HG02571 (cell line): ENCODE measurements around the gene CYP2A7.
"Not testable (repeated sequence)": the region's sequence is repeated elsewhere in the genome, so short reads cannot be mapped to it uniquely, and the experiment has no call there.

ENCODE experiments used
- ATAC-seq: cut with Tn5 transposase; IDR thresholded peaks from one replicate; pipeline ENCODE4 v1.9.1; 2021; ENCODE audit warnings: mild to moderate bottlenecking, moderate library complexity; ENCODE audit not compliant: unreplicated experiment

CYP2A7 gene

DNA sequence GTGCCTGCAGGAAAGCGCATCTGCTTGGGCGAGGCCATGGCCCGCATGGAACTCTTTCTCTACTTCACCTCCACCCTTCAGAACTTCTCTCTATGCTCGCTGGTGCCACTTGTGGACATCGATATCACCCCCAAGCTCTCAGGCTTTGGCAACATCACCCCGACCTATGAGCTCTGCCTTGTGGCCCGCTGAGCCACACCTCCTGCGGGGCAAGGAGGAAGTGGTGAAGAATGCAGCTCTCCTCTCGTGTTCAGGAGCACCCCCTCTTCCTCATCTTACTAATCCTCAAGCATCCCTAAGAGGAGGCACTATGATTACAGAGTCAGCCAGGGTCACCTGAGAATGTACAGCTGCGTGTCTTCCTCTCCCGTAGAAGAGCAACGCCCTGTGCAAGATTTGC is 17.9 kb upstream of the CYP2A7 start:
- ATAC-seq: not testable (repeated sequence)

DNA sequence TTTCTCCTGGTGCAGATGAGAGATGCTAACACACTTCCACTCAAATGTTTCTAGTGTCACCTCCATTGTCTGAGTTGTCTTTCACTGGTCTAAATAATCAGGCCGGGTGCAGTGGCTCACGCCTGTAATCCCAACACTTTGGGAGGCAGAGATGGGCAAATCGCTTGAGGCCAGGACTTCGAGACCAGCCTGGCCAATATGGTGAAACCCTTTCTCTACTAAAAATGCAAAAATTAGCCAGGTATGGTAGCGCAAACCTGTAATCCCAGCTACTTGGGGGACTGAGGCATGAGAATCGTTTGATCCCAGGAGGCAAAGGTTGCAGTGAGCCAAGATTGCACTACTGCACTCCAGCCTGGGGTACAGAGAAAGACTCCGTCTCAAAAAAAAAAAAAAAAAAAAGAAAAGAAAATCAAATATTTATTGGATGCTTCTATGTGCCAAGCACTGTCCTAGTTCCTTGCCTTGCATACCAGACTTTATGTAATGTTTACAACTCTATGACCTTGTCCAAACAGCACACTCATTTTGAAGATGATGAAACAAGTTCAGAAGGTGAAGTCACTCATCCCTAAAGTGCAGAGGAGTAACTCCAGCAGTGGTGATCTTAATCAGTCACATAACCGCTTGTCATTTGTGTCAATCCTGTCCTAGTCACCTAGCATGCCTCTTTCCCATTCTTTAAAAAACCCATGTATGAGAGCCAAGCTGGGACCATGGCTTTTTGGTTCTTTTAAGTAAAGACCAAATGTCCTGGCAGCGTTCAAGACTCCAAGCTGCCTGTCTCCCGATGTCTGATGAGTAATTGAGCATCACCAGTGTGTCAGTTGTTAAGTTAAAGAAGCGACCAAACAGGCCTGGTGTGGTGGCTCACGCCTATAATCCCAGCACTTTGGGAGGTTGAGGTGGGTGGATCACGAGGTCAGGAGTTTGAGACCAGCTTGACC is 15.1 kb upstream of the CYP2A7 start:
- not testable (repeated sequence) for ATAC-seq

DNA sequence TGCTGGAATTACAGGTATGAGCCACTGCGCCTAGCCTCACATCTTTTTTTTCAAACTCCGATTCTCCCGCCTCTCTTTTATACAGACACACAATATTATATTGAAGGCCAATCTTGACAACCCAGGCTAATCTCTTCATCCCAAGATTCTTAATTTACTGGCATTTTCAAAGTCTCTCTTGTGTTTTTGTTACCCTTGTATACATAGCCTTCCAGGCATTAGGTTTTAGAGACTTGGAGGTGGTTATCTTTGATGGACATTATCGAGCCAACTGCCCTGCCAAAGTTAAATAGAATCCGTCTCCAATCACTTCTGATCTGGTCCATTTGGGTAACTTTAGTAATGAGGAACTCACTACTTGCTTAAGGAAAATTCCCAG is 14.4 kb upstream of the CYP2A7 start:
- ATAC-seq: no peak

DNA sequence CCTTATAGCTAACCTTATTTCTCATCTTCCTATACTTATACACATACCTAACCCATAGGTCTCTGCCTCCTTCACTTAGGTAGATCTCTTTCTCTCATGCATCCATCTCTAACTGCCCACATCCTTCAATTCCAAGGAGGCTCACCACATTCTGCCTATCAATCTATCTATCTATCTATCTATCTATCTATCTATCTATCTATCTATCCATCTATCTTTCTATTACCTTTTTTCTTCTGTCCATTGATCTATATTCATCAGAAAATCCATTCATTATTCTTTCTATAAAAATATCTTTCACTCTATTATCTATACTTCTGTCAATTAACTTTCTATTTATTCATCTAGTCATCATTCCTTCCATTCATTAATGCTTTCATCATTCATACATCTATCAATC is 11.1 kb upstream of the CYP2A7 start:
- no peak for ATAC-seq

DNA sequence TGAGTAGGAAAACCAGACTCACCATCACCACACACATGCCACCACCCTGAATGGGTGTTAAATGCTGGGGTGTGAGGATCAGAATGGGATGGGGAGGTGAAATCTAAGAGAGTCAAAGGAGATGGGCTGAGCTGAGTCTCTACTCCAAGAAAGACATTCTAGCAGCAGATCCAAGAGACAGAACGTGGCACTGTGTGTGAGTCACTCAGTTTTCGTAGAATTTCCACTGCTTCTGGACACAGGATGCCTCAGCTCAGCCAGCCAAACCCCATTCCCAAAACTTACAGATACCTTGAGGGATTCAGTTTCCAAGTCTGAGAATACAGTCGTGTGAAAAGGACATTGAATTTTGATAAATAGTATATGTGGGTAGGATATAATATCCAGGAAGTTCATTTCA is 7.3 kb upstream of the CYP2A7 start:
- ATAC-seq: no peak

DNA sequence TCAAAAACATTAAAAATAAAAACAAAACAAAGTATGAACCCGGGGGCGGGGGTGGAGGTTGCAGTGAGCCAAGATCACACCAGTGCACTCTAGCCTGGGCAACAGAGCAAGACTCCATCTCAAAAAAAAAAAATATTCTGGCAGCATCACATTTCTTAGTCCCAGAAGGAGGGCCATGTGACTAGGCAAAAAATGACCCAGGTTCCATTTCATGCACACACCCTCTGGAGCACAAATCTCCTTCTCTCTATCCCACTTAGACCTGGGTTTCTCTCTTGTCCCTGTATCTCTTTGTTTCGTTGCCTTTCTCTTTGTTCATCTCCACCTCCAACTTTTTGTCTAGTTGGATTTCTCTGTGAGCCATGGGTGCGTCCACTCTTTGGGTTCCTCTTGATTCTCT is 6.2 kb upstream of the CYP2A7 start:
- ATAC-seq: no peak

DNA sequence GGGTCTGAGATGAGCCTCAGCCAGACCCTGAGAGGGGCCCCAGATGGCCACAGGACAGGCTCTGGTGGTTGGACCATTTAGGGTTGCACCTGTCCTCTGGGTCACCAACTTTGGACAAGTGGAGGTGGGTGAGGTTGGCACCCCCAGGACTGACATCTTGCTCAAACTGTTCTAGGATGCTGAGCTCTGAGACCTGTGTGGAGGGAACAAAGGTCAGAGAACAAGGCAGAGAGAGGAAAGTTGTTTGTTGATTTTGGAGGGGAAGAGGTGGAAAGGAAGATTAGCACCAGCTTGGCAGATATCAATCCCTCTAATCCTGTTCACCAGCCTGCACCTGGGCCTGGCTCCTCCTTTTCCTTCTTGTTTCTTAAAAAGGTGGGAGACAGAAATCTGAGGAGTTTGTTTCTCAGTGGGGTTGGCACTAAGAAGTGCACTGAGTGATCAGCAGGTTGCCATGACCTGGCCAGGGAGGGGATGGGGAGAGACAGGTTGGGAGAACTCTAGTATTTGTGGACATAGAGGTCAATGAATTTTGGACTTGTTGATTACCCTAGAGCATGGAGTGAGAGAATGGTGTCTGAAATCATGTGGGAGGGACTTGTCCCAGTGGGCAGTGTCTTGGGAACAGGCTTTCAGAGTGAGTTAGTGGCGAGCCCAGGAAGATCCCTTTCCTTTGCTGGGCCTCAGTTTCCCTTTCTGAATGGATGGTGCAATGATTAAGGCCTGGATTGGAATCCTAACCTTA is 2.3 kb upstream of the CYP2A7 start:
- not testable (repeated sequence) for ATAC-seq

DNA sequence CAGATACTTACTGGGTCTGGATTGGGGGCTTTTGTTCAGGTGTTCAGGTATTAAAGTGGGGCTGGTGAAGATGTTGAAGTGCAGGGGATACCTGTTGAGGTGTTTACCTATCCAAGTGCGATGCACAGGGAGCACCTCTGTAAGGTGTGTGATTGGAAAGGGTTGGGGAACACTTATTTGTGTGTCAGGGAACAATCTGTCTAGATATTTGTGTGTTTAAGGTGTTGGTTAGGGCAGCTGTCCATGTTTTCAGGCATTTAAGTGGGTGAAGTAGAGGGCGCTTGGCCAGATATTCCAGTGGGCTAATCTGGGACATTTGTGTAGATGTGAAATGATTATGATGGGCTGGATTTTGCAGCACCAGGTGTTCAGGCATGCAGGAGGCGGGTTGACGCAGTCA is 2.7 kb downstream of the CYP2A7 start:
- ATAC-seq: not testable (repeated sequence)

DNA sequence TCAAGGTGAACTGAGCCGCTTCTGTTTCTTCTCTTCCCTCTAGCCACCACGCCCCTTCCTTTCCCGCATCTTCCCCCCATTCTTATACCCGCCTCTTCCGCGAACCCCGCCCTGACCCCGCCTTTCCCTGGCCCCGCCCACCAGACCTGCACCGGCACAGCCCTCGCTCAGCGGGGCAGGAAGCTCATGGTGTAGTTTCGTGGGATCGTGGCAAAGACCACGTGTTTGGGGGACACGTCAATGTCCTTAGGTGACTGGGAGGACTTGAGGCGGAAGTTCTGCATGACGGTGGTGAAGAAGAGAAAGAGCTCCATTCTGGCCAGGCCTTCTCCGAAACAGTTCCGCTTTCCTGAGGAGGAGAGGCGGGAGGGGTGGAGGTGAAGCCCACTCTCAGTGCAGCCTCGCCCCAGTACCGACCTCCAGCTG is 6.5 kb downstream of the CYP2A7 start:
- not testable (repeated sequence) for ATAC-seq

DNA sequence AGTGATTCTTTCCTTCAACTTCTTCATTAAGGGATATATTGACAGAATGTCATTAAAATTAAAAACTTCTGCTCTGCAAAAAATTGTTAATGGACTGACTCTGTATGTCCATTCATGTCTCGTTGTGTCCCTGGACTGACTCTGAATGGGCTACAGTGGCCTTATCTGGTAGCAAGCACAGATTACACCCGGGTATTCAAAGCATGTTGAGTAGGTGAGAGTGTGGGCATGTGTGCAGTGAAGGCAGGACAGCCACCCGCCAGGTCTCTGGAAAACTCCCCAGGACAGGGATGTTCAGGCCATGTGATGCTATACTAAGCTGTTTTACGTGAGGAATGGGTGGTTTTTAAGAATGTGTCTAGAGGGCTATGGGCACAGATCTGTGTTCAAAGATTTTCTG is 7.2 kb downstream of the CYP2A7 start:
- ATAC-seq: not testable (repeated sequence)

DNA sequence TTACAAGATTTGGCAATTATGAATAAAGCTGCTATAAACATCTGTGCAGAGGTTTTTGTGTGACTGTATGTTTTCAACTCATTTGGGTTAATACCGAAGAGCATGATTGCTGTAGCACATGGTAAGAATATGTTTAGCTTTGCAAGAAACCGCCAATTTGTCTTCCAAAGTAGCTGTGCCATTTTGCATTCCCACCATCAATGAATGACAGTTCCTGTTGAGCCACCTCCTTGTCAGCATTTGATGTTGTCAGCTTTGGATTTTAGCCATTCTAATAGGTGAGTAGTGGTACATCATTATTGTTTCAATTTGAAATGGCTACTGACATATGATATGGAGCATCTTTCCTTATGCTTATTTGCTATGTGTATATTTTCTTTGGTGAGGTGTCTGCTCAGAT is 8.2 kb downstream of the CYP2A7 start:
- ATAC-seq: not testable (repeated sequence)

DNA sequence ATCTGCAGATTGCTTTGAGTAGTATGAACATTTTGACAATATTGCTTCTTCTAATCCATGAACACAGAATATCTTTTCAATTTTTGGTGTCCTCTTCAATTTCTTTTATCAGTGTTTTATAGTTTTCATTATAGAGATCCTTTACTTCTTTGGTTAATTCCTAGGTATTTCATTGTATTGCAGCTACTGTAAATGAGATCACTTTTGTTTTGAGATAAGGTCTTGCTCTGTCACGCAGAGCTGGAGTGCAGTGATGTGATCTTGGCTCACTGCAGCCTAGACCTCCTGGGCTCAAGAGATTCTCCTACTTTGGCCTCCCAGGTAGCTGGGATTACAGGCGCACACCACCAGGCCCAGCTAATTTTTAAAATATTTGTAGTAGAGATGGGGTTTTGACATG is 9.8 kb downstream of the CYP2A7 start:
- no peak for ATAC-seq

DNA sequence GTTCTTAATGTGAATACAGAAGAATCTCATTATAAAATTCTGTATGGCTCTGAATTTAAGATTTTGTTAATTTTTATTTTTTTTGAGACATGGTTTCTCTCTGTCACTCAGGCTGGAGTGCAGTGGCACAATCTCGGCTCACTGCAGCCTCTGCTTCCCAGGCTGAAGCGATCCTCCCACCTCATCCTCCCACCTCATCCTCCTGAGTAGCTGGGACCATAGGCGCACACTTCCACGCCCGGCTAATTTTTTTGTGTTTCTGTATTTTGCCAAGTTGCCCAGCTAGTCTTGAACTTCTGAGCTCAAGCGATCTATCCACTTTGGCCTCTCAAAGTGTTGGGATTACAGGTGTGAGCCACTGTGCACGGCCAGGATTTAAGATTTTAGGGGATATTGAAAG is 14.3 kb downstream of the CYP2A7 start:
- no peak for ATAC-seq

DNA sequence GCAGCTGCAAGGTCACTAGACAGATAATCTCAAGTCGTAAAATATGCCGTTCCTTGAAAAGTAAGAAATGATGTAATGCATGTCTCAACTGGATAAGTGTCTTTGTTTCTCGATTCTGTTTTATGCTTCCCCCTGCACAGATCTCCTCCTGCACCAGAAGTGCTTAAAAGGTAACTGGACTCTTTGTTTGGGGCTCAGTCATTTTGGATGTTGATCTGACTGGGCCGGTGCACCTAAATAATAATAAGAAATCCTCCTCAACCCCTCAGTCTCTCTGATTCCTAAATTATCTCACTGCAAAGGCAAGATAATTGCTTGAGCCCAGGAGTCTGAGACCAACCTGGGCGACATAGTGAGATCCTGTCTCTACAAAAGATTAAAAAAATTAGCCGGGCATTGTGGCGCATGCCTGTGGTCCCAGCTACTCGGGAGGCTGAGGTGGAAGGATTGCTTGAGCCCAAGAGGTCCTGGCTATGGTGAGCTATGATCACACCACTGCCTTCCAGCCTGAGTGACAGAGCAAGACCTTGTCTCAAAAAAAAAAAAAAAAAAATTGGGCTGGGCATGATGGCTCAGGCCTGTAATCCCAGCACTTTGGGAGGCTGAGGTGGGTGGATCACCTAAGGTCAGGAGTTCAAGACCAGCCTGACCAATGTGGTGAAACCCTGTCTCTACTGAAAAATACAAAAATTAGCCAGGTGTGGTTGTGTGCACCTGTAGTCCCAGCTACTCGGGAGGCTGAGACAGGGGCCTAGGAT is 17.1 kb downstream of the CYP2A7 start:
- ATAC-seq: not testable (repeated sequence)

DNA sequence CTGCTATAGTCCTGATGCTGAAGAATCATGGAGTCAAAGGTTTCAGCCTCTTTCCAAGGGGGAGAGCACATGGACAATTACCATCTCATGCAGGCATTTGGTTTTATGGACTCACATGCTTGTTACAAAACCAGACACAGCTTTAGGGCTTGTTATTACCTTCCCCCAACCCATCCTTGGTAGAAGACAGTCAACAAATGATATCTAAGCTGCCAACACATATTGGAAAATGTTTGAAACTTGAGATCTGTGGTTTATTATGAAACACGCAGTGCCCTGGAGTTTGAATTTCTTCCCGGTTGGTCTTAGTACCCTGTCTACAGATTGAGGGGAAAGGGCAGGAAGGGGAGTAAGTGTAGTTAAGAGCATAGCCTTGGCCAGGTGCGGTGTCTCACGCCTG is 19.2 kb downstream of the CYP2A7 start:
- ATAC-seq: no peak

DNA sequence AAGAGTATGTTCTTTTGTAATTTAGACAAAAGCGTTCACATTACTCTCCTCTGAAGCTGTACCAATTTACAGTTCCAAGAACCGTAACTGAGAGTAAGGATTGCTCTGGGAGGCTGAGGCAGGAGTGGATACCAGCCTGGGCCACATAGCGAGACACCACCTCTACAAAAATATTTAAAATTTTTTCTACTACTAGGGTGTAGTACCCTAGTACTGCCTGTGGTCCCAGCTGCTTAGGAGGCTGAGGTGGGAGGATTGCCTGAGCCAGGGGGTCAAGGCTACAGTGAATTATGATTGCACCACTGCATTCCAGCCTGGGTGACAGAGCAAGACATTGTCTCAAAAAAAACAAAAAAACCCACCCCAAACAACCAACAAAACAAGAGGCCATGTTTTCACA is 19.7 kb downstream of the CYP2A7 start:
- ATAC-seq: no peak

DNA sequence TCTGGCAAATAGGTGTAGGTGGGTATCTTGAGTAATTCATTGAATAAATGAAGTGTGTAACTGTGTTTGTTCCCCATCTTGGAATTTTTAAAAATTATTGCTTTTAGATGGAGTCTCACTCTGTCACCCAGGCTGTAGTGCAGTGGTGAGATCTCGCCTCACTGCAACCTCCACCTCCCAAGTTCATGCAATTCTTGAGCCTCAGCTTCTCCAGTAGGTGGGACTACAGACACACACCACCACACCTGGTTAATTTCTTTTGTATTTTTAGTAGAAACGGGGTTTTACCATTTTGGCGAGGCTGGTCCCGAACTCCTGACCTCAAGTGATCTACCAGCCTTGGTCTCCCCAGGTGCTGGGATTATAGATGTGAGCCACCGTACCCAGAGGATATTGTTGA is 23.9 kb downstream of the CYP2A7 start:
- ATAC-seq: no peak

DNA sequence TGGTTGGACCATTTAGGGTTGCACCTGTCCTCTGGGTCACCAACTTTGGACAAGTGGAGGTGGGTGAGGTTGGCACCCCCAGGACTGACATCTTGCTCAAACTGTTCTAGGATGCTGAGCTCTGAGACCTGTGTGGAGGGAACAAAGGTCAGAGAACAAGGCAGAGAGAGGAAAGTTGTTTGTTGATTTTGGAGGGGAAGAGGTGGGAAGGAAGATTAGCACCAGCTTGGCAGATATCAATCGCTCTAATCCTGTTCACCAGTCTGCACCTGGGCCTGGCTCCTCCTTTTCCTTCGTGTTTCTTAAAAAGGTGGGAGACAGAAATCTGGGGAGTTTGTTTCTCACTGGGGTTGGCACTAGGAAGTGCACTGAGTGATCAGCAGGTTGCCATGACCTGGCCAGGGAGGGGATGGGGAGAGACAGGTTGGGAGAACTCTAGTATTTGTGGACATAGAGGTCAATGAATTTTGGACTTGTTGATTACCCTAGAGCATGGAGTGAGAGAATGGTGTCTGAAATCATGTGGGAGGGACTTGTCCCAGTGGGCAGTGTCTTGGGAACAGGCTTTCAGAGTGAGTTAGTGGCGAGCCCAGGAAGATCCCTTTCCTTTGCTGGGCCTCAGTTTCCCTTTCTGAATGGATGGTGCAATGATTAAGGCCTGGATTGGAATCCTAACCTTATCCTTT is 29.4 kb downstream of the CYP2A7 start:
- ATAC-seq: not testable (repeated sequence)

DNA sequence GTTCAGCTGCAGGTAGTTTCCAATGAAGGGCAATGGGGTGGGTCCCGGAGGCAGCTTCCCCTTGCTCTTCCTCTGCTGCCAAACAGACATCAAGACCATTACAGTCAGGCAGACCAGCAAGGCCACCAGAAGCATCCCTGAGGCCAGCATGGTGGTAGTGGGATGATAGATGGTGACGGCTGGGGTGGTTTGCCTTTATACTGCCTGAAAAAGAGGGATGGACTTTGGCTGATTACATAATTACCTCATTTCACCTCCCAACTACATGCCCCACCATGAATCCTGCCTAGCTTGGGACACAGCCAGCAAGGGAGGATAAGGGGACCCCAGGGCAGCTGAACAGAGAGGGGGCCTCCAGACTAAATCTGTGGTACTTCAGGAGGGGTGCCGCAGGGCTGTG is 31.8 kb downstream of the CYP2A7 start, which contains the start of gene CYP2A6:
Gene CYP2A6, minus strand, starts transcription at position 171 of the 400 bp plus-strand sequence. Its CDS starts 21 bp downstream, at position 150.
- ATAC-seq: not testable (repeated sequence)

DNA sequence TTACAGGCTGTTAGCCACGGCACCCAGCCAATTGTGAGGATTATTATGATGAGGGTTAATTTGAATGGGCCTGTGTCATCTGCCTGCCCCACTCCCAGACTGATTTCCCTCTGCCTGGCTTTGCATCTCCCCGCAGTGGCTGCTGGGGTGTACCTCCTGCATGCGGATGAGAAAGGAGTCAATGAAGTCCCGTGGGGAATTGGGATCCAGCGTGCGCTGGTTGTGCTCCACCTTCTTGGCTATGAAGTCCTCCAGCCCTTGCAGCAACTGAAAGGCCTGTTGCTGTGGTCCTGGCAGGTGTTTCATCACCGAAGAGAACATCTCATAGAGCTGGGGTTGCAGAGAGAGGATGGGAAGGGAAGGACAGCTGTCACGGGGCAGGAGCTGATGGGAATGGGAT is 35.3 kb downstream of the CYP2A7 start:
- not testable (repeated sequence) for ATAC-seq

DNA sequence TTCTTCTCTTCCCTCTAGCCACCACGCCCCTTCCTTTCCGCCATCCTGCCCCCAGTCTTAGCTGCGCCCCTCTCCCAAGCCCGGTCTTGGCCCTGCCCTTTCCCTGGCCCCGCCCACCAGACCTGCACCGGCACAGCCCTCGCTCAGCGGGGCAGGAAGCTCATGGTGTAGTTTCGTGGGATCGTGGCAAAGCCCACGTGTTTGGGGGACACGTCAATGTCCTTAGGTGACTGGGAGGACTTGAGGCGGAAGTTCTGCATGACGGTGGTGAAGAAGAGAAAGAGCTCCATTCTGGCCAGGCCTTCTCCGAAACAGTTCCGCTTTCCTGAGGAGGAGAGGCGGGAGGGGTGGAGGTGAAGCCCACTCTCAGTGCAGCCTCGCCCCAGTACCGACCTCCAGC is 38.4 kb downstream of the CYP2A7 start:
- ATAC-seq: not testable (repeated sequence)
